Parathyroid adenoma (tissue), 2 donors: ENCODE measurements around the gene METTL8.

ENCODE experiments used
- H2AFZ ChIP-seq: fragments of 300-600 bp; sonication (generic); one replicate; pipeline ENCODE4 v1.7.0; 2017; ENCODE audit warnings: antibody characterized with exemption, mild to moderate bottlenecking
- H3K27ac ChIP-seq: fragments of 300-600 bp; sonication (generic); one replicate; pipeline ENCODE4 v1.7.0; 2017
- H3K27me3 ChIP-seq: fragments of 300-600 bp; sonication (generic); one replicate; pipeline ENCODE4 v1.7.0; 2017; ENCODE audit warnings: low read length; ENCODE audit not compliant: control insufficient read depth, insufficient read depth
- H3K36me3 ChIP-seq: fragments of 300-600 bp; sonication (generic); one replicate; pipeline ENCODE4 v1.7.0; 2017; ENCODE audit warnings: low read length; ENCODE audit not compliant: control insufficient read depth, insufficient read depth
- H3K4me1 ChIP-seq: fragments of 300-600 bp; sonication (generic); one replicate; pipeline ENCODE4 v1.7.0; 2017; ENCODE audit warnings: control low read depth
- H3K4me2 ChIP-seq: fragments of 300-600 bp; sonication (generic); one replicate; pipeline ENCODE4 v1.7.0; 2017; ENCODE audit warnings: low read length
- H3K4me3 ChIP-seq: fragments of 300-600 bp; sonication (generic); one replicate; pipeline ENCODE4 v1.7.0; 2017; ENCODE audit warnings: low read depth, low read length
- H3K79me2 ChIP-seq: fragments of 300-600 bp; sonication (generic); one replicate; pipeline ENCODE4 v1.7.0; 2017; ENCODE audit warnings: control low read depth
- H3K9ac ChIP-seq: fragments of 300-600 bp; sonication (generic); one replicate; pipeline ENCODE4 v1.7.0; 2017; ENCODE audit warnings: mild to moderate bottlenecking
- H3K9me3 ChIP-seq: fragments of 300-600 bp; sonication (generic); one replicate; pipeline ENCODE4 v1.7.0; 2017; ENCODE audit warnings: low read length; ENCODE audit not compliant: control insufficient read depth
- CTCF ChIP-seq: fragments of 300-600 bp; sonication (generic); IDR thresholded peaks from one replicate; pipeline ENCODE4 v1.7.0; 2017; ENCODE audit warnings: antibody characterized with exemption, mild to moderate bottlenecking
- donor health status: primary hyperparathyroidism.

The METTL8 gene

DNA sequence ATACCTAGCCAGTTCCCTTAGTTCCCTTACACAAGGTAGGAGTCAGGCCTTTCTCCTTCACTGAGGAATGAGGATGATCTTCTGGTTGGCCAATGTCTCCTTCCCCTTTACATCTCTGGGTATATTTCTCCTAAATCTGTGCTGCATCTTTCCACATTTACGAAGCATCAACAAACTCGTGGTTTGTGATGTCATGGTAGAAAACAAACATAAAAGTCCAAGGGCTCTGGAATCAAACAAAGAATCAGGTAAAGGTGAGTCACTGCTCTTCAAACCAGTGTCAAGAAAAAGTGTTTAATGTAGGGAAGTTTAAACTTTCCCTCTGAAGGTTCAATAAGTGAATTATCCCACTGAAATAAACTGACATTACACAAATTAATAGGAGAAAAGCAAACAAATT, 122.9 kb downstream of the METTL8 start:
- Histone ChIP-seq H3K36me3 (no peaks in the 10 kb centered on the region), H3K9ac (no peak overlapping the region), H3K27ac (no peak overlapping the region), H3K9me3 (no peaks in the 10 kb centered on the region), H3K4me3 (no peak overlapping the region), H3K4me1 (no peaks in the 10 kb centered on the region), H3K27me3 (no peaks in the 10 kb centered on the region), H3K79me2 (no peaks in the 10 kb centered on the region), H2AFZ (no peak overlapping the region), H3K4me2 (no peak overlapping the region)
- no peak for TF ChIP-seq CTCF

- H3K36me3 ChIP-seq = no peaks in the 10 kb centered on the region
- no peak overlapping the region for H3K27ac ChIP-seq
- no peaks in the 10 kb centered on the region for H3K27me3 ChIP-seq
- H3K9me3 ChIP-seq = no peaks in the 10 kb centered on the region
- no peak for TF ChIP-seq CTCF
- no peak overlapping the region for H3K4me2 ChIP-seq
- no peak overlapping the region for H3K9ac ChIP-seq
- no peaks in the 10 kb centered on the region for H3K4me1 ChIP-seq
- no peaks in the 10 kb centered on the region for H3K79me2 ChIP-seq
- H3K4me3 ChIP-seq = no peak overlapping the region
- no peak overlapping the region for H2AFZ ChIP-seq
Observed at GRCh38 chr2:171309455-171310286, 124.1 kb downstream of the METTL8 start.

DNA sequence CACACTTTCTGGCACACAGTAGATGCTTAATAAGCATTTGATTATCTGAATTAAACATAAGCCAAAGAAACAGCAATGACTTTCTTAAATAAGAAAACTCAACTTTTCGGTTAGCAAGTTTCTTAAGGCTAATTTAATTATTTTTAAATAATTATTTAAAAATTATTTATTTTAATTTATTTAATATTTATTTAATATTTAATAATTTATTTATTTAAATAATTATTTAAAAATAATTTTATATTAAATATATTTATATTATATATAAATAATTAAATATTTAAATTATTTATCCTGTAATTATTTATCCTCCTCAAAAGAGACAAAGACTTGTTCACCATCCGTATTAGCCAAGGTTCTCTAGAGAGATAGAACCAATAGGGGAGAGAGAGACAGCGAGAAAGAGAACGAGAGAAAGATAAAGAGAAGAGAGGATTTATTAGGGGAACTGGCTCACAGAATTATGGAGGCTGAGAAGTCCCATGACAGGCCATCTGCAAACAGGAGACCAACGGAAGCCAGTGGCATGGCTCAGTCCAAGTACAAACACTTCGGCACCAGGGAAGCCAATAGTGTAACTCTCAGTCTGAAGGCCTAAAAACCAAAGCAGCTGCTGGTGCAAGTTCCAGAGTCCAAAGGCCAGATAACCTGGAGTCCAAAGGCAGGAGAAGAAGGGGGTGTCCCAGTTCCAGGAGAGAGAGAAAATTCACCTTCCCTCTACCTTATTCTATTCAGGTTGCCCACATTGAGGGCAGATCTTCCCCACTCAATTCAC, 125.3 kb downstream of the METTL8 start:
- Histone ChIP-seq H3K27me3 (no peaks in the 10 kb centered on the region), H3K27ac (no peak overlapping the region)
- TF ChIP-seq CTCF = no peak

GRCh38 chr2:171307560-171307959, 126.2 kb downstream of the METTL8 start:
- H3K9ac ChIP-seq = no peak overlapping the region
- H3K36me3 ChIP-seq = no peaks in the 10 kb centered on the region
- H3K4me2 ChIP-seq = no peak overlapping the region
- H3K4me3 ChIP-seq = no peak overlapping the region
- no peak overlapping the region for H2AFZ ChIP-seq
- H3K79me2 ChIP-seq = no peaks in the 10 kb centered on the region
- no peak overlapping the region for H3K27ac ChIP-seq
- TF ChIP-seq CTCF = no peak
- no peaks in the 10 kb centered on the region for H3K9me3 ChIP-seq
- H3K27me3 ChIP-seq = no peaks in the 10 kb centered on the region
- no peaks in the 10 kb centered on the region for H3K4me1 ChIP-seq

More for the DNA sequence above, 125.3 kb downstream of the METTL8 start:
- H3K9me3 ChIP-seq = no peaks in the 10 kb centered on the region
- no peak overlapping the region for H3K9ac ChIP-seq
- H3K4me2 ChIP-seq = no peak overlapping the region
- no peaks in the 10 kb centered on the region for H3K36me3 ChIP-seq
- no peak overlapping the region for H2AFZ ChIP-seq
- no peak overlapping the region for H3K4me3 ChIP-seq
- no peaks in the 10 kb centered on the region for H3K79me2 ChIP-seq
- H3K4me1 ChIP-seq = no peaks in the 10 kb centered on the region
